Hindlimb muscle (tissue), 1 donor: ENCODE results near the gene THRA. TPM values are rescaled to one million over a fixed set of nuclear protein-coding genes. Genes with fewer than 3 reads are reported as not detected.
A peak's percentile ranks its signal among the peaks of the same experiment; 100 is the strongest.

ENCODE experiments used
- DNase-seq: peaks from one replicate; pipeline ENCODE4 v3.0.0-alpha.2; 2013
- polyA plus RNA-seq: library from polyadenylated mRNA; unstranded; fragments of 120-200 nt; gene quantifications from one replicate; pipeline ENCODE4 v1.2.1, GENCODE V29; 2013; ENCODE audit not compliant: insufficient read length

THRA gene
- polyA plus RNA-seq, 1 donor = 85.6 TPM

- peak; percentile 81 for DNase-seq
These were observed 35.8 kb upstream of the THRA start for GRCh38 chr17:40026816-40027613.

- no peak for DNase-seq
These were observed 35.2 kb upstream of the THRA start for GRCh38 chr17:40027614-40028012.

GRCh38 chr17:40028595-40028994 is 34.2 kb upstream of the THRA start:
- DNase-seq = no peak

- no peak for DNase-seq
These were observed 31.1 kb upstream of the THRA start for GRCh38 chr17:40031706-40032105.

GRCh38 chr17:40032322-40033320 is 30.1 kb upstream of the THRA start:
- DNase-seq = no peak

GRCh38 chr17:40033339-40033738 is 29.4 kb upstream of the THRA start:
- DNase-seq = no peak

- DNase-seq = no peak
These were observed 28.2 kb upstream of the THRA start for GRCh38 chr17:40034426-40035161.

GRCh38 chr17:40035162-40035559 is 27.6 kb upstream of the THRA start:
- no peak for DNase-seq

- DNase-seq = peak; percentile 88
These were observed 23.8 kb upstream of the THRA start for GRCh38 chr17:40038882-40039513.

GRCh38 chr17:40041196-40041595 is 21.6 kb upstream of the THRA start:
- DNase-seq = no peak

GRCh38 chr17:40056379-40057015 is 6.3 kb upstream of the THRA start:
- DNase-seq = no peak

GRCh38 chr17:40058186-40058784 is 4.5 kb upstream of the THRA start:
- no peak for DNase-seq

- no peak for DNase-seq
These were observed 3.9 kb upstream of the THRA start for GRCh38 chr17:40058865-40059264.

GRCh38 chr17:40059729-40060475 is 2.9 kb upstream of the THRA start:
- no peak for DNase-seq

- DNase-seq = no peak
These were observed 1.7 kb upstream of the THRA start for GRCh38 chr17:40060887-40061608.

GRCh38 chr17:40061609-40062038 is 1.1 kb upstream of the THRA start:
- DNase-seq = no peak

- DNase-seq = no peak
These were observed 514 bp downstream of the THRA start for GRCh38 chr17:40063187-40063771.

- DNase-seq = no peak
These were observed 1.3 kb downstream of the THRA start for GRCh38 chr17:40063901-40064531.
